GM19372 (cell line): ENCODE data around the gene CMKLR1.

Source experiments
- ATAC-seq: cut with Tn5 transposase; IDR thresholded peaks from one replicate; pipeline ENCODE4 v1.9.1; 2021; ENCODE audit warnings: mild to moderate bottlenecking, low read depth, moderate library complexity; ENCODE audit not compliant: unreplicated experiment

The CMKLR1 gene

GRCh38 chr12:108238474-108238873 is 100.6 kb downstream of the CMKLR1 start:
- no peak for ATAC-seq
